Fibroblast of lung (primary cell): ENCODE data around the gene MB. TPM values are rescaled to one million over a fixed set of nuclear protein-coding genes. Genes with fewer than 3 reads are reported as not detected.

ENCODE experiments used
- DNase-seq, 2 donors: peaks; one replicate each; pipeline versions ENCODE4 v3.0.0 to v3.0.0-alpha.2; 2010; ENCODE audit warnings: low read depth in 2 of 2
- H2AFZ ChIP-seq: 2 replicates; pipeline ENCODE4 v1.5.1; 2012; ENCODE audit warnings: low read length, control low read depth, inconsistent platforms
- H3K27ac ChIP-seq: 2 replicates; pipeline ENCODE4 v1.5.1; 2011; ENCODE audit warnings: low read length, control low read depth; ENCODE audit not compliant: insufficient read depth
- H3K27me3 ChIP-seq: 2 replicates; pipeline ENCODE4 v1.5.1; 2011; ENCODE audit warnings: mild to moderate bottlenecking, low read length; ENCODE audit not compliant: control insufficient read depth, insufficient read depth
- H3K36me3 ChIP-seq: 2 replicates; pipeline ENCODE4 v1.5.1; 2011; ENCODE audit warnings: low read length; ENCODE audit not compliant: control insufficient read depth, insufficient read depth
- H3K4me1 ChIP-seq: 2 replicates; pipeline ENCODE4 v1.5.1; 2011; ENCODE audit warnings: low read length; ENCODE audit not compliant: control insufficient read depth, insufficient read depth; ENCODE audit errors: extremely low read depth
- H3K4me2 ChIP-seq: 2 replicates; pipeline ENCODE4 v1.5.1; 2011; ENCODE audit warnings: low read length, control low read depth; ENCODE audit not compliant: insufficient read depth; ENCODE audit errors: extremely low read depth
- H3K4me3 ChIP-seq, 4 experiments: fragments of 200-600 bp in 1 of 4; sonication (generic) in 1 of 4; replicated peaks in 1 of 4; 2 replicates each; pipeline ENCODE4 v1.5.1; 2011 to 2016; ENCODE audit warnings: low read length in 4 of 4, low read depth in 3 of 4, mild to moderate bottlenecking in 3 of 4, control low read depth in 2 of 4, inconsistent platforms in 1 of 4, mixed read lengths in 1 of 4; ENCODE audit not compliant: insufficient read depth in 1 of 4; ENCODE audit errors: control extremely low read depth in 1 of 4
- H3K79me2 ChIP-seq: 2 replicates; pipeline ENCODE4 v1.5.1; 2012; ENCODE audit warnings: mild to moderate bottlenecking, low read length, inconsistent platforms; ENCODE audit not compliant: control insufficient read depth, insufficient read depth
- H3K9ac ChIP-seq: 2 replicates; pipeline ENCODE4 v1.5.1; 2011; ENCODE audit warnings: mild to moderate bottlenecking, low read length, control low read depth; ENCODE audit not compliant: insufficient read depth
- H3K9me3 ChIP-seq: 2 replicates; pipeline ENCODE4 v1.5.1; 2012; ENCODE audit warnings: low read depth, low read length; ENCODE audit not compliant: control insufficient read depth, insufficient read depth
- H4K20me1 ChIP-seq: 2 replicates; pipeline ENCODE4 v1.5.1; 2011; ENCODE audit warnings: low read length; ENCODE audit not compliant: control insufficient read depth, insufficient read depth; ENCODE audit errors: extremely low read depth
- EZH2 ChIP-seq: IDR thresholded peaks from 2 replicates; pipeline ENCODE4 v1.5.1; 2012; ENCODE audit warnings: low read length, control low read depth, mild to moderate bottlenecking; ENCODE audit errors: missing control alignments
- polyA plus RNA-seq, 2 donors: library from polyadenylated mRNA; depleted of rRNA in 1 of 2; stranded (reverse) in 1 of 2; unstranded in 1 of 2; fragments of >200 nt; gene quantifications; 2 replicates each; pipeline ENCODE4 v1.2.1, GENCODE V29; 2011 to 2012; ENCODE audit warnings: missing spikeins in 1 of 2
- total RNA-seq: library from RNA; depleted of rRNA; stranded (reverse); fragments of >200 nt; gene quantifications from 2 replicates; pipeline ENCODE4 v1.2.1, GENCODE V29; 2014
- TF ChIP-seq, protein P1 (sequence below), 2 donors: IDR thresholded peaks in 1 of 2; conservative IDR thresholded peaks in 1 of 2; 1 replicate in 1 of 2; 2 replicates in 1 of 2; pipeline ENCODE4 v1.5.1; 2011 to 2012; ENCODE audit warnings: low read length in 2 of 2, control low read depth in 1 of 2, inconsistent platforms in 1 of 2, low read depth in 1 of 2, mild to moderate bottlenecking in 1 of 2

Gene MB
- total and polyA plus RNA-seq, 2 donors (not counting 1 experiment from before 2014, with no cell fraction given), result not detected

DNA sequence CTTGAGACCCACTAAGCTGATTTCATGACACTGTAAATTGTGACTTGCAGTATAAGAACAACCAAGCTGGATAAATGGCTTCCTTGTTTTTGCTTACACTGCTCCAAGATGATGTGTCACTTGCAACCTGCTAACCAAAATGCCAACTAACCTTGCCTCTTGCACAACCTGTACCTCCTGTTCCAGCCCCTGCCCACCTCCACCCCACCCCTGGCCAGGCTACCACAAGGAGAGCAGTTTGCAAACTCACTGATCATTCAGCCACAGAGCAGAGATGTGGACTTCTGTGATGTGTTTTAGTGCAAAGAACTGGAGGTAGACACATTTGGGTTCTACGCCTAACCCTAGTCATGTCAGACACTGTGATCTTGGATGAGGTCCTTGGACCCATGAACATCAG lies 26.9 kb upstream of the MB start:
- H3K4me2 ChIP-seq, result no peak overlapping the region
- H3K27ac ChIP-seq, result no peak overlapping the region
- H3K9ac ChIP-seq, result no peak overlapping the region
- TF ChIP-seq, protein P1, sequence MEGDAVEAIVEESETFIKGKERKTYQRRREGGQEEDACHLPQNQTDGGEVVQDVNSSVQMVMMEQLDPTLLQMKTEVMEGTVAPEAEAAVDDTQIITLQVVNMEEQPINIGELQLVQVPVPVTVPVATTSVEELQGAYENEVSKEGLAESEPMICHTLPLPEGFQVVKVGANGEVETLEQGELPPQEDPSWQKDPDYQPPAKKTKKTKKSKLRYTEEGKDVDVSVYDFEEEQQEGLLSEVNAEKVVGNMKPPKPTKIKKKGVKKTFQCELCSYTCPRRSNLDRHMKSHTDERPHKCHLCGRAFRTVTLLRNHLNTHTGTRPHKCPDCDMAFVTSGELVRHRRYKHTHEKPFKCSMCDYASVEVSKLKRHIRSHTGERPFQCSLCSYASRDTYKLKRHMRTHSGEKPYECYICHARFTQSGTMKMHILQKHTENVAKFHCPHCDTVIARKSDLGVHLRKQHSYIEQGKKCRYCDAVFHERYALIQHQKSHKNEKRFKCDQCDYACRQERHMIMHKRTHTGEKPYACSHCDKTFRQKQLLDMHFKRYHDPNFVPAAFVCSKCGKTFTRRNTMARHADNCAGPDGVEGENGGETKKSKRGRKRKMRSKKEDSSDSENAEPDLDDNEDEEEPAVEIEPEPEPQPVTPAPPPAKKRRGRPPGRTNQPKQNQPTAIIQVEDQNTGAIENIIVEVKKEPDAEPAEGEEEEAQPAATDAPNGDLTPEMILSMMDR (conservative IDR thresholded peaks at IDR 0.05 in 1 of 2, IDR thresholded peaks at IDR 0.05 in 1 of 2; ENCODE audit: low read depth in 1 of 2, low read length in 2 of 2), result no peak
- no peak for TF ChIP-seq EZH2
- no peak for DNase-seq
- H3K36me3 ChIP-seq, result no peaks in the 10 kb centered on the region
- no peaks in the 10 kb centered on the region for H3K9me3 ChIP-seq
- no peaks in the 10 kb centered on the region for H3K27me3 ChIP-seq
- H3K4me3 ChIP-seq, result no peak overlapping the region
- peaks cover 6% of the 10 kb centered on the region for H3K79me2 ChIP-seq
- H3K4me1 ChIP-seq, result peaks cover 9% of the 10 kb centered on the region
- H4K20me1 ChIP-seq, result no peaks in the 10 kb centered on the region
- H2AFZ ChIP-seq, result no peak overlapping the region

DNA sequence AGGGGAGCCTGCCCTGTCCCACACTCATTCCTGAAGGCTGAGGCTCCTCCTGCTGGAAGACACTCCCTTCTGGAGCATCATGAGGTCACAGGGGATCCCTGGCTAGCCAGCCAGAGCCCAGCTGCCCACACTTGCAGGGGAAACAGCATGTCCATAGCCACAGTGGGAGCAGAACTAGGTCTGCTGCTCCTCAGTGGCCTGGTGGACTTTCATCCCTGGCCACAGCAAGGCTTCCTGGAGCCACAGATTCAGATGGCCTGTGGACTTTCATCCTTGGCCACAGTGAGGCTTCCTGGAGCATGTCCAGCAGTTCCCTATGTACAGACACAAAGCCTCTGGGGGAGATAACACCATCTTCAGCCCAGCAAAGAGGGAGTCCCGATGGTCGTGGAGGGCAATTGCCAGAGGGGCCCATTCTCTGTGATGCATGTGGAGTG lies 25.2 kb upstream of the MB start:
- DNase-seq, result peak in 1 of 2 donors; percentile 31
- H3K4me1 ChIP-seq, result peaks cover 20% of the 10 kb centered on the region
- H3K9ac ChIP-seq, result no peak overlapping the region
- H3K9me3 ChIP-seq, result no peaks in the 10 kb centered on the region
- no peaks in the 10 kb centered on the region for H3K27me3 ChIP-seq
- no peak overlapping the region for H2AFZ ChIP-seq
- H3K36me3 ChIP-seq, result no peaks in the 10 kb centered on the region
- no peaks in the 10 kb centered on the region for H4K20me1 ChIP-seq
- no peak overlapping the region for H3K4me3 ChIP-seq
- no peak overlapping the region for H3K27ac ChIP-seq
- no peak for TF ChIP-seq EZH2
- TF ChIP-seq, protein P1 (conservative IDR thresholded peaks at IDR 0.05 in 1 of 2, IDR thresholded peaks at IDR 0.05 in 1 of 2; ENCODE audit: low read depth in 1 of 2, low read length in 2 of 2), result no peak
- no peak overlapping the region for H3K4me2 ChIP-seq
- H3K79me2 ChIP-seq, result no peaks in the 10 kb centered on the region

DNA sequence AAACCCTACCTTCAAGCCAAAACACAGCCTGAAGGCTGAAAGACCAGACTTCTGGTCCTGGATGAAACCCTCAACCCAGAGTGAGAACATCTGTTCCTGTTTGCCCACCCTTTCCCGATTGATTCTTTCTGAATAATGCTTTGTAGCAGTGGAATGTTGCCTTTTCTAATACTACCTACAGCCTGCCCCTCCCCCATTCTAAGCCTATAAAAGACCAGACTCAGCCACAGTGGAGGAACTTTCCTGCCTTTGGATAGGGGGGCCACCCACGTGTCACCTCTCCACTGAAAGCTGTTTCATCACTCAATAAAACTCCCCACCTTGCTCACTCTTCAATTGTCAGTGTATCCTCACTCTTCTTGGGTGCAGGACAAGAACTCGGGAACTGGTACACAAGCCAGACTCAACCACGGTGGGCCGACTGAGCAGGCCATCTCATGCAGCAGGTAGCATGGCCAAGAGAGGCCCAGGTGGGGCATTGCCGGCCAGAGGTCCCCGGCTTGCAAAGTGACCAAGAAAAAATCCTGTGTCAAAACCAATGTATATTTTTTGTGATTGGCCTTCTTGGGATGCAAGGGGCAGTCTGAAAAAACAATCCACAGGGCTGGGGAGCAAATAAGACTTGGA lies 24.5 kb upstream of the MB start:
- Histone ChIP-seq H3K27me3 (no peaks in the 10 kb centered on the region), H3K79me2 (no peaks in the 10 kb centered on the region), H4K20me1 (no peaks in the 10 kb centered on the region), H3K36me3 (no peaks in the 10 kb centered on the region), H2AFZ (no peak overlapping the region), H3K4me2 (no peak overlapping the region), H3K4me1 (peaks cover 13% of the 10 kb centered on the region), H3K9me3 (no peaks in the 10 kb centered on the region), H3K4me3 (no peak overlapping the region), H3K9ac (no peak overlapping the region), H3K27ac (no peak overlapping the region)
- TF ChIP-seq, protein P1 (conservative IDR thresholded peaks at IDR 0.05 in 1 of 2, IDR thresholded peaks at IDR 0.05 in 1 of 2; ENCODE audit: low read depth in 1 of 2, low read length in 2 of 2), result no peak
- TF ChIP-seq EZH2, result no peak
- DNase-seq, result no peak
